Erythroblast (primary cell): ENCODE results near the gene EFCAB9.

ENCODE experiments used
- GATA1 ChIP-seq: IDR thresholded peaks from 2 replicates; pipeline ENCODE4 v1.6.1; 2011; ENCODE audit warnings: low read depth, mild to moderate bottlenecking, control low read depth, low read length, moderate library complexity
- POLR2A ChIP-seq: IDR thresholded peaks from 2 replicates; pipeline ENCODE4 v1.6.1; 2011; ENCODE audit warnings: mild to moderate bottlenecking, low read length

DNA sequence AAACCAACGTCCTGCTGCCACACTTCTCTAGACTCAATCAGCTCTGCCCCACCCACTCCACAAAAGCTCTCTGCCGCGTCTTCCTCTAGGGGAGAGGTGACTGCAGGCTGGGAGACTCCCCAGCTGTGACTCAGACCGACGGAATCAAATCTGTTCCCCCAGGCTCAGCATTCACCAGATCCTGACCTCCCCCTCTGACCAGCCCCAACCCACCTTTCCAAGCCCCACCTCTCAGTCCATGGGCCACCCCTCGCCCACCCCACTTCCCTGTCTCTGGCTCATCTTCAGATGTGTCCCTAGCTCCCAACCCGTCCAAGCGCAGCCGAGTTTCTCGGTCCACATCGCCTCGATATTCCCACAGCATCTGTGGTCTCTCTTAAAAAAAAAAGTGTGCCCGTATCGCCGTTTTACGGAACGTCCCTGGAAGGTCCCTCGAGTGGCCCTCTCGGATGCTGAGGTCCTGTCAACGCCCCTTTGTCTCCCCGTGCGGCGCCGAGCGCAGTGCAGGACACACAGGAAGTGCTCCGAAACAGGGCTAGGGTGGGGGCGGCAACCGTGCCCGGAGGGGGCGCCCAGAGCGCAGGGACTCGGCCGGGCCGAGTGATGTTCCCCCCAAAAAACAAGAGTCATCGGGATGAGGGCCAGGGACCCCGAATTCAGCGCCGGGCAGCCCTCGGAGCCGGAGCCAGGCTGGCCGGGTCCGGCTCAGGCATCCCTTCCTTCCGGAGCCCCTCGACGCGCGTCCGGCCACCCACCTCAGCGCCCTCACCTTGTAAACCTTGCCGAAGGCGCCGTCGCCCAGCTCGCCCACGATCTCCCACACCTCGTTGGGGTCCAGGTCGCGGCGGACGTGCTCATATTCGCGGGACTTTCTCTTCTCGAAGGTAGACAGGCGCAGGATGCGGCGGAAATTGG lies 6.6 kb upstream of the EFCAB9 start:
- no peak for TF ChIP-seq POLR2A
- TF ChIP-seq GATA1 = no peak
